GM18505 (cell line): ENCODE data around the gene OXNAD1.
"Not testable (repeated sequence)": the region's sequence is repeated elsewhere in the genome, so short reads cannot be mapped to it uniquely, and the experiment has no call there.

Experiments used
- ATAC-seq: cut with Tn5 transposase; IDR thresholded peaks from one replicate; pipeline ENCODE4 v1.9.1; 2021; ENCODE audit not compliant: unreplicated experiment
- POLR2A ChIP-seq: IDR thresholded peaks from 4 replicates; pipeline ENCODE4 v1.6.1; 2011; ENCODE audit warnings: borderline replicate concordance; ENCODE audit not compliant: insufficient read depth, insufficient read length; ENCODE audit errors: extremely low read depth

OXNAD1 gene

DNA sequence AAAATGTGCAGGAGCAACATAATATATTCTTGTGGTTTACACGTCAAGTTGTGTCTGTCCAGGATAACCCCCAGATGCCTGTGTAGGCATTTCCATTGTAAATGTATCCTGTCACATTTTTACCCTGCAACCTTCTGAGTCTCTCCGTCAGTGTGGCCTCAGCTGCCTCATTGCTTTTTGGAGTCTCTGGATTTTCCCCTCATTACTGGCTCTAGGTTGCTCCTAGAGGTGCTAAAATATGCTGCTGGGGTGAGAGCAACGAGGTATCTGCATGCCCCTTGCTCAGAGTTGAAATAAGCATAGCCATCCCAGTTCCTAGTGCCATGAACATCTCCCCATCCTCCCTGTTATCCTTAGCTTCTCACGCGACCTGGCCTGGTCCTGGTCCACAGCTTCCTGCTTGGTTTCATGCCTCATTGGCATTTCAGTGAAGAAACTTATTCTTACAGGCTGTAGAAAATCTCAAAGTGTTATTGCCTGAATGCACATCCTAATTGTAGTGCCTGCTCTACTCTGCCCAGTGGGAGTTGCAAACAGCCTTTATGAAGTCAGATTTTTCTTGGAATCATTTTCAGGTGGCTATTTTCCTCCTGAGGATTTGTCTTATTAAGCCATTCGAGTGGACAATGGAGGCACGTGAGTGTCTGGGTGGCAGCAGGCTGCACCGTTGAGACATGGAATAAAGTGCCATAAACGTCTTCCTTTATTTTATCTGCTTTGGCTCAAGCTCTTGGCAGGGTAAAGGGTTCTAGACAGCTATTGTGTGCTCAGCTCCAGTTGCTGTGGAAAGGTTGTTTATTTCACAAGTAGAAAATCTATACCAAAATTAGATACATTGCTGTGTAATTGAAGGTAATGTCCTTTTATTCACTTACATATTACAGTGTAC is 33.2 kb downstream of the OXNAD1 start:
- ATAC-seq: no peak
- TF ChIP-seq POLR2A: no peak

DNA sequence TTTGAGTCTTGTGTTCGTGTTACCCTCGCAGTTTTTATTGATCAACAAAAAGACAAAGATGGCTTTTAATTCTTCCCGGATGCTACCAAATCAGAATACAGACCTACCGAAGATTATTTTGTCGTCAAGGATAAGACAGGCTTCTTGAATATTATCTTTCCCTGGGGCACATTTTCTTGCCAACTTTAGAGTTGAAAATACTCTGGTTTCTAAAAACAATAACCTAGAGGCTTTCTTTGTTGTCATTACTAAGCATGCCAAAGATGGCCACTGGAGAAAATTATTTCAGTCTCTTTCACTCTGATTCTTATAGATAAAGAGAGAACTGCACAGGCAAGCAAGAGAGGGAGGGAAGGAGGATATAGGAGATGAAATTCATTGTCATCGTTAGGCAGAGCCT is 33.9 kb downstream of the OXNAD1 start:
- TF ChIP-seq POLR2A: no peak
- no peak for ATAC-seq

DNA sequence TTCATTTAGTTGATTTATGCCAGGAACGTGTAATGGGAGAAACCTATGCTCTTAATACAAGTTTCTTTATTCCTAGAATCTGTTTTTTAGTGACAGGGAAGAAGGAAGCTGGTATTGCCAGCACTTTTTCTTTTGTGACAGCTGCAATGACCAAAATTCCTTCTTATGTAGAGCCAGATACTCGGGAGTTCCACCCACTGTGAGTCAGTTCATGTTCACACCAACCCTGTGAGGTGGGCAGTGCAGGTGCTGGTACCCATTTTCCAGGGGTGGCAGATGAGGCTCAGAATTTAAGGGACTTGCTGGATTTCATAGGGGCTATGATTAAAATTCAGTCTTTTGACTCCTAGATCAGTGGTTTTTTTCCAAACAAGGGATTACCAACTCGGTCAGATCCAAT is 34.7 kb downstream of the OXNAD1 start:
- ATAC-seq: no peak
- TF ChIP-seq POLR2A: no peak

DNA sequence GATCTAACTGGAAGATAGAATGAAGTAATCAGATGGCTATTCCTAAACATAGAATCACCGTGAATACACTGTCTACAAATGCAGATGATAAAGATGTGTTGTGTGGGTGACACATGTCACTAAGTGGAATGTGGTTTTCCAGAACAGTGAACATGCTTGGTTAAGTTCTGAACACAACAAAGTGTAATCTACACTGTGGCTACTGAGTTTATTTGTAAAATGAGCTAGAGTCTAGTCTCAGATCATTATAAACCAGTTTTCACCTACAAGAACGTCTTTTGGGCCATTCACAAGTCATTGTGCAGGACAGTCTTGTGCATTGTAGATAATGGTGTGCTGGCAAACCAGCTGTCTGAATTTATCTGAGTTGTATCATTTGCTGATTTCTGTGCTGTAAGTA is 35.3 kb downstream of the OXNAD1 start:
- no peak for TF ChIP-seq POLR2A
- peak; percentile 51 for ATAC-seq

DNA sequence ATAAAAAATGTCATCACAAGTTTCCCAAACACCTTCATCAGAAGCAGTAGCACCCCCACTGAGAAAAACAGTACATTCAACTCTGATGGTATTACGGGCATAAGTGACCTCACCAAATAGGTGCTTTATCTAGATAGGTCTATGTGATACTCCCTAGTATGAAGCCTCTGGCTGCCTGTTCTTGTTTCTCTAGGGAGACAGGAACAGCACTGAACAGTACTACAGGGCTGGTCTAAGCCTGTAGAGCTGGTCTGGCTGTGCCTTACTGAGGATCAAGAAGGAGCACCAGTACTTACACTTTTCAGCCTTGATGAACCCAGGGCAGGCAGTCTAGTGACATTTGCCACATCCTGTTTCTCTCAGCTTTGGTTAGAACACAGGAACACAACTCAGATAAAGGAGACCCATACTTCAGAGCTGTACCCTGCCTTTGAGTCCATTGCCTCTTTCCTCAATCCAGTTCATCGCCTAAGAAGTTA is 35.9 kb downstream of the OXNAD1 start:
- no peak for TF ChIP-seq POLR2A
- peak; percentile 64 for ATAC-seq

DNA sequence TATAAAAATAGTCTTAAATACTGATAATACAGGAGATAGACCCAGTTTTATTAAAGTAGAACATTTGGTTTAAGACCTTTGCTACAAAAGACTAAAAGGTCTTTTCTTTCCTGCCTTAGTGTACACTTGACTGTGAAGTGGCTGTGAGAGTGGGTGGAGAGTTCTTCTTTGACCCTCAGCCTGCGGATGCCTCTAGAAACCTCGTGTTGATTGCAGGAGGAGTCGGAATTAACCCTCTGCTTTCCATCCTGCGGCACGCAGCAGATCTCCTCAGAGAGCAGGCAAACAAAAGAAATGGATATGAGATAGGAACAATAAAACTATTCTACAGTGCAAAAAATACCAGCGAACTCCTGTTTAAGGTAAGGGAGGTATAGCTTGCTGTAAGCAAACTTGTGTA is 36.5 kb downstream of the OXNAD1 start:
- TF ChIP-seq POLR2A: no peak
- no peak for ATAC-seq

DNA sequence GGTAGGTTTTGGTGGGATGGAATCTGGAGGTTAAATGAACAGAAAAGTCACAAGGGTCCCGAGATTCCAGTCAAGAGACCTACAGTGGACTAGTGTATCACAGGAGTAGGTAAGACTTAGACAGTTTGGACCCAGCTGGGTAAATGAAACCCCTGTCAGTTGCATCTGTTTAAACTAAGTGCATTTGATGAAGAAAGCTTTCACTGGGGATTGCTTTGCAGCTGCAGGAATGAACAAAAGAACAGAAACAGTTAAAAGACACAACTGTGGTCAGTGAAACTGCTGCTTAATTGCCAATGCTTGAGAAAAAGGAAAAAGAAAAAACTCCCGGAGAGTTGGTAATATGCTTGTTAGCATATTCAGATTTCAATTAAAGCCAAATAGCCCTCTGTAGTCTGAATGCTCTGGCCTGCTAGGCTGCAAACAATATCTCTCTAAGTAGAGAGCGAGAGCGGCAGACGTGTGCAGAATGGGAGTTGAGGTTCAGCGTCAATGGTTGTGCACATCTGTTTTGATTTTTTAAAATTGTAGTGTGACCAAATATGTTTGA is 37.1 kb downstream of the OXNAD1 start:
- no peak for TF ChIP-seq POLR2A
- no peak for ATAC-seq

DNA sequence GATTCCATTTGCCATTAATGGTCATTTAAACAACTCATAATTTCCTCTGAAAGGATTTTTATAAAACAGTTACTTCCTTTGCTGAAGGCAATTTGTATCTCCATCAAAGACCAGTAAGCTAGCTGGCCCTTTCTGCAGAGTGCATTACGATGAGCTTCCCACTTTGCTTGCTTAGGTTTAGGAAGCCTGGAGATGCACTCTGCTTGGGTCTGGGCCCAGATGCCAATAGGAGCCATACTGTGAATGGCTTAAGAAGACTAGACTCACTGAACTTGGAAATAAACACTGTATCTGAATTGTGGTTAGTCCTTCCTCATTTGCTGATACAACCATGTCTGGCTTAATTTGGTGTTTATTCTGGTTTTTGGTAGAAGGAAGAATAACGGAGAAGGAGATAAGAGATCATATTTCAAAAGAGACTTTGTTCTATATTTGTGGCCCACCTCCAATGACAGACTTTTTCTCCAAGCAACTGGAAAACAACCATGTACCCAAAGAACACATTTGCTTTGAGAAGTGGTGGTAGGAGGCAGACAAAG is 38.1 kb downstream of the OXNAD1 start:
- no peak for ATAC-seq
- TF ChIP-seq POLR2A: no peak

DNA sequence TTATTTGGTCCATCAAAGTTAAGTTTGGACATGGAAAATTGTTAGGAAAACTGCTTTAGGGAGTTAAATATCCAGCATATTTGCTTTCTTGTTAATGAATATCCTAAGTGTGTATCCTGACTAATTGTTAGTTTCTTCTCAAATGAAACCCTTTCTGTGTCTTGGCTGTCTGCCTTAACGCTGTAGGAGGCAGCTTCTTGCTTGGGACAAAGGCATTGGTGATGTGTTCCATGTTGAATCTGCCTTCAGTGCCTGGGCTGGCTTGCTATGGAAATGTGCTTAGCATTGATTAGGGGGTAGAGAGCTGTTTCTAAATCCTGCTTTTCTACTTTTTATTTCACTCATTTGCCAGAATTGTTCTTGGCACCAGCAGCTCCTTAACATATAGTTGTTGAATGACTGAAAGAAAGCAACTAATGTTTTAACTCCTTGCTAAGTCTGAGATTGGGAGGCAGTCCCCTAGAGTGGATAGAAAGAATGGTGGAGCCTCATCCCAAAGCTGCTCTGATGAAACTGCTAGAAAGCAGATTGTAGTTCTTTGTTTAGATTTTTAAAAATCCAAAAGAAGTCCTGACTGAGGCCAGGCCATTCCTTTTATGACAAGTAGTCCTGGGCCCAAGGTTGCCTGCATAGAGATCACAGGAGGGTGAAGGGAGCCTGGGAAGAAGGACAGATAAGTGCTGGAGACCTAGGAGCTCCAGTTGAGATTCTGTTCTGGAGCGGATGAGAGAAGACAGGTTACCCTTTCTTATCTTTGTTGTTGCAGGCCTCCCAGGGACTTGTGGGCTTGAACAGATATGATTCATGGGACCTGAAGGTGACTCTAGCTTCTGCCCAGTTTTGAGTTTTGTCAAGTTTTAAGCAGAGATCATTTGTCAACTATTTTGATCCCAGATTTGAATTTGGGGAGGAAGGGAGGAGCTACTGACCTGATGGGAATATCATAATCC is 39.3 kb downstream of the OXNAD1 start:
- TF ChIP-seq POLR2A: no peak
- ATAC-seq: no peak

DNA sequence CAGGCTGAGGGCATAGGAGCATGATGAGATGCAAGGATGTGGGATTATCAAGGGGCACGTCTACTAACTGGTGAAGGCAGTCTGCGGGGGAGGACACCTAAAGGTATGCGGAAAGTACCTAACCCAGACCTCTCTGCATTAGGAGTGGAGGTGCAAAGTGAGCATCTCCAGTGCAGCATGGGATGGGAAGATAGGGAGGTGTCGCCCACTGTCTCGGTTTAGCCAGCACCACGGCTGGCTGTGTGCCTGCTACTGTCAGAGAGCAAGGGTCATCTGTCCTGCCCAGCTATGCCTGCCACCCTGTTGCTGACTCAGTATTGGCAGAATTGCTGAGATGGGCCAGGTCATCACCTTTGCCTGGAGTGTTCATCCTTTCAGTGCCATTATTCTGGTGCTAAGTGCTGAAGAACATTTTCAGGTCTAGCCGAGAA is 40.1 kb downstream of the OXNAD1 start:
- ATAC-seq: no peak
- TF ChIP-seq POLR2A: peak; percentile 38

DNA sequence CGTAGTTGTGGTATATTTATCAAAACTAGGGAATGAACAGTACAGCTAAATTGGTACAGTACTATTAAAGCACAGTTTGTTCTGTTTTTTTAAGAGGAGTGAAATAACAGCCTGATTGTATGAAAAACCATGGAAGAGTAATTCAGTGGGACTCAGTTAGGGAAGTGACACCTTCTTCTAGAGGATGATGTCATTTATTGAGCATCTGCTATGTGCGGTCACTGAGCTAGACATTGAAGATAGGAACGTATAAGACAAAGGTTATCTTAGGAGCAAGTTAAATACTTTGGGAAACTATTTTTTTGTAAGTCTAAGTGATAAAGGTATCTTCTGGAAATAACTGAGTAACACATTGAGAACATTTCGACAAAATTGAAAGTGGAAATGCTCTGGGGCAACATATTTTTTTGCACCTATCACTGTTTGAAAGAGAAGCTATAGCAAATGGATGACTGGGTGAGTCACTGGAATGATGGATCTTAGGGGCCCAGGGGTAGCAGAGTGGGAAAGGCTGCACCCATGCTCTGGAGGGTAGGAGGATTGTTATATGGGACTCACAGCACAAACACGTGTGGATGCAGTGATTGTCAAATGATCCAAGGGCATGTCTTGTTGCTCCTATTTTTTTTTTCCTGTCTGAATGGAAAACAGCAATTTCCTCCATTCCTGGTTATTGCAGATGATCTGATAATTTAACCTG is 43.0 kb downstream of the OXNAD1 start:
- no peak for TF ChIP-seq POLR2A
- no peak for ATAC-seq

DNA sequence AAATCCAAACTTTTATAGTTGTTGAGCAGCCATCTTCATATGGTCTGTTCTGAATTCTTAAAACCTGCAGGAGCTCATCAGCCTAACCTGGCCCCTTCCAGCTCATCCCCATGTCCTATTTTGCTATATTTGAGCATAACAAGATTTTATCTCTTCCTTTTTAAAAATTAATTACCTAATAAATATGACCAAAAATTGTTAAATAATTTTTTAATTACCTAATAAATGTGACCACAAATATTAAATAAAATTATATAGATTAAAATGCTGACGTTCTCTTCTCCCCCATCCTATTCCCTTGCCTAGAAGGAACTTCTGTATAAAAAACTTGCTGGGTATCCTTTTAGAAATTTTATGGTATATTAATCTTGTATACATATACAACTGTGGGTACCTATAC is 43.7 kb downstream of the OXNAD1 start:
- no peak for ATAC-seq
- no peak for TF ChIP-seq POLR2A

DNA sequence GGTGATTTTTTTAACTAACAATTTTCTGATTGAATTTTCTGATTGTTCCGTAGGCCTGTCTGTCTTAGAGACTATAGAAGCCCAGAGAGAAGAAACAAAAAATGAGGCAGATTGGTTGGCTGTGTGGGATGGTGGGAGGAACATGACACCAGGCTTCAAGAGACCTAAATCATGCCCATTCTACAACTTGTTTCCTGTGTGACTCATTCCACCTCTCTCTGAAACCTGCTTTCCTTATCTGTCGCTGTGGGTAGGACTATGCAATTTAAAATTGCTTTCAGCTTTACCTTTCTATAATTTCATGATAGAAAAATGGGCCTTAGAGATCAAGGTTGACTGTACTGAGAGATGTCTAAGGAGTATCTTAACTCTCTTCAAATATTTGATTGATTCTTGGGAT is 44.5 kb downstream of the OXNAD1 start:
- peak; percentile 82 for ATAC-seq
- TF ChIP-seq POLR2A: no peak

DNA sequence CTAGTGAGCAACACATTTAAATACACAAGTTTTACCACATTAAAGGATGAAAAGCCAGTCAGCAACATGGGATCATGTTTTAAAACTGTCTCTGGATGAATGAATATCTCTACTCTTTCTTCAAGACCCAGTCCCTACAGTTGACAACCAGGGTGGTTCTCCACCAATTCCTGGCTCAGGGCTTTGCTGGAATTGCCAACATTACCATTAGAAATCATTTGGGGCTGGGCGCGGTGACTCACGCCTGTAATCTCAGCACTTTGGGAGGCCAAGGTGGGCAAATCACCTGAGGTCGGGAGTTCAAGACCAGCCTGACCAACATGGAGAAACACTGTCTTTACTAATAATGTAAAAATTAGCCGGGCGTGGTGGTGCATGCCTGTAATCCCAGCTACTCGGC is 45.5 kb downstream of the OXNAD1 start:
- ATAC-seq: not testable (repeated sequence)
